Astrocyte (in vitro differentiated cells and primary cell): ENCODE data around the gene ACKR2. TPM values are rescaled to one million over a fixed set of nuclear protein-coding genes. Genes with fewer than 3 reads are reported as not detected.
A peak's percentile ranks its signal among the peaks of the same experiment; 100 is the strongest.

Experiments
- DNase-seq: peaks from one replicate; pipeline ENCODE4 v3.0.0-alpha.2; 2010; ENCODE audit warnings: low read depth
- FAIRE-seq: peaks from 2 replicates; lab custom pipeline; 2011; peaks lifted over from hg19 to GRCh38; lab: Jason Lieb, UNC
- H2AFZ ChIP-seq: 2 replicates; pipeline ENCODE4 v1.6.0; 2012; ENCODE audit warnings: low read depth, low read length, inconsistent platforms
- H3K27ac ChIP-seq: 2 replicates; pipeline ENCODE4 v1.5.1; 2011; ENCODE audit warnings: low read depth, low read length, inconsistent platforms
- H3K27me3 ChIP-seq: 2 replicates; pipeline ENCODE4 v1.6.0; 2011; ENCODE audit warnings: low read length, inconsistent platforms; ENCODE audit not compliant: insufficient read depth
- H3K36me3 ChIP-seq: 2 replicates; pipeline ENCODE4 v1.5.1; 2011; ENCODE audit warnings: low read length, inconsistent platforms; ENCODE audit not compliant: insufficient read depth
- H3K4me1 ChIP-seq: 2 replicates; pipeline ENCODE4 v1.5.1; 2011; ENCODE audit warnings: low read length, inconsistent platforms; ENCODE audit not compliant: insufficient read depth
- H3K4me2 ChIP-seq: 2 replicates; pipeline ENCODE4 v1.6.0; 2012; ENCODE audit warnings: low read length, inconsistent platforms
- H3K4me3 ChIP-seq: 2 replicates; pipeline ENCODE4 v1.5.1; 2011; ENCODE audit warnings: low read depth, mild to moderate bottlenecking, low read length, inconsistent platforms; ENCODE audit not compliant: insufficient read depth
- H3K79me2 ChIP-seq: 2 replicates; pipeline ENCODE4 v1.6.0; 2012; ENCODE audit warnings: mild to moderate bottlenecking, low read length, inconsistent platforms; ENCODE audit not compliant: insufficient read depth
- H3K9ac ChIP-seq: 2 replicates; pipeline ENCODE4 v1.6.0; 2012; ENCODE audit warnings: mild to moderate bottlenecking, low read length, inconsistent platforms
- H3K9me3 ChIP-seq: 2 replicates; pipeline ENCODE4 v1.5.1; 2012; ENCODE audit warnings: low read depth, mild to moderate bottlenecking, low read length, inconsistent platforms; ENCODE audit not compliant: insufficient read depth
- H4K20me1 ChIP-seq: 2 replicates; pipeline ENCODE4 v1.6.0; 2012; ENCODE audit warnings: low read length, inconsistent platforms; ENCODE audit not compliant: insufficient read depth
- H3K27ac Mint-ChIP-seq: one replicate; pipeline ENCODE4 v1.8.0; 2021; ENCODE audit warnings: mild to moderate bottlenecking, mixed read lengths; ENCODE audit not compliant: unreplicated experiment
- H3K27me3 Mint-ChIP-seq: one replicate; pipeline ENCODE4 v1.8.0; 2021; ENCODE audit warnings: low read depth, mixed read lengths; ENCODE audit not compliant: unreplicated experiment
- H3K36me3 Mint-ChIP-seq: one replicate; pipeline ENCODE4 v1.8.0; 2021; ENCODE audit warnings: low read depth, mixed read lengths; ENCODE audit not compliant: unreplicated experiment
- H3K4me1 Mint-ChIP-seq: one replicate; pipeline ENCODE4 v1.8.0; 2021; ENCODE audit warnings: low read depth, mixed read lengths; ENCODE audit not compliant: unreplicated experiment
- H3K4me3 Mint-ChIP-seq: one replicate; pipeline ENCODE4 v1.8.0; 2021; ENCODE audit warnings: mild to moderate bottlenecking, moderate library complexity, mixed read lengths; ENCODE audit not compliant: unreplicated experiment
- H3K9me3 Mint-ChIP-seq: one replicate; pipeline ENCODE4 v1.8.0; 2021; ENCODE audit warnings: mild to moderate bottlenecking, mixed read lengths; ENCODE audit not compliant: unreplicated experiment
- EZH2 ChIP-seq: IDR thresholded peaks from 2 replicates; pipeline ENCODE4 v1.6.1; 2012; ENCODE audit warnings: mild to moderate bottlenecking, low read length, inconsistent platforms; ENCODE audit not compliant: insufficient read depth
- total RNA-seq: library from RNA; stranded (reverse); gene quantifications from 2 replicates; pipeline ENCODE4 v1.2.1, GENCODE V29; 2021
- TF ChIP-seq, protein P1 (sequence below): IDR thresholded peaks from 2 replicates; pipeline ENCODE4 v1.5.1; 2011; ENCODE audit warnings: low read depth, mild to moderate bottlenecking, inconsistent platforms, low read length, moderate library complexity; ENCODE audit not compliant: insufficient read depth

Gene ACKR2
- total RNA-seq, 1 donor from 2014 or later, result 1.7 TPM

DNA sequence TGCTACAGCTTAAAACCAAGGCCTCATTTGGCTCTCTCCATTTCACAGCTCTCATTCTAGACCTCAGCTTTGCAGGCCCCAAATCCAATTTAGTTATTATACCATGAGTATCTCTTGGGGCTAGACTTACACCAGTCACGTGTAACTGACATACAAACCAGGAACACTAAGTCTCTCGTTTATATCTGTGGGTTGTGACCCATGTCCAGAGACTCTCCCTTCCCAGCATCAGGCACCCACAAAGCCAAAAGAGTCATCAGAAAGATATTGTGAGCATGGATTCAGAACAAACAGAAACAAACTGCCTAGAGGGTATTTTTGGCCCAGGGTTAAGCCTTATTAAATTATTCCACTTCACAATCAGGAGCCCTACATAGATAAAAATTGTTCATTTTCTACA lies 30.6 kb upstream of the ACKR2 start:
- no peaks in the 10 kb centered on the region for H3K27me3 Mint-ChIP-seq
- DNase-seq (peak; percentile 30), FAIRE-seq (no peak)
- no peak for TF ChIP-seq EZH2
- TF ChIP-seq, protein P1, sequence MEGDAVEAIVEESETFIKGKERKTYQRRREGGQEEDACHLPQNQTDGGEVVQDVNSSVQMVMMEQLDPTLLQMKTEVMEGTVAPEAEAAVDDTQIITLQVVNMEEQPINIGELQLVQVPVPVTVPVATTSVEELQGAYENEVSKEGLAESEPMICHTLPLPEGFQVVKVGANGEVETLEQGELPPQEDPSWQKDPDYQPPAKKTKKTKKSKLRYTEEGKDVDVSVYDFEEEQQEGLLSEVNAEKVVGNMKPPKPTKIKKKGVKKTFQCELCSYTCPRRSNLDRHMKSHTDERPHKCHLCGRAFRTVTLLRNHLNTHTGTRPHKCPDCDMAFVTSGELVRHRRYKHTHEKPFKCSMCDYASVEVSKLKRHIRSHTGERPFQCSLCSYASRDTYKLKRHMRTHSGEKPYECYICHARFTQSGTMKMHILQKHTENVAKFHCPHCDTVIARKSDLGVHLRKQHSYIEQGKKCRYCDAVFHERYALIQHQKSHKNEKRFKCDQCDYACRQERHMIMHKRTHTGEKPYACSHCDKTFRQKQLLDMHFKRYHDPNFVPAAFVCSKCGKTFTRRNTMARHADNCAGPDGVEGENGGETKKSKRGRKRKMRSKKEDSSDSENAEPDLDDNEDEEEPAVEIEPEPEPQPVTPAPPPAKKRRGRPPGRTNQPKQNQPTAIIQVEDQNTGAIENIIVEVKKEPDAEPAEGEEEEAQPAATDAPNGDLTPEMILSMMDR, result no peak
- no peaks in the 10 kb centered on the region for H3K36me3 Mint-ChIP-seq
- Histone ChIP-seq H3K9ac (no peak overlapping the region), H3K4me1 (no peaks in the 10 kb centered on the region), H3K79me2 (no peaks in the 10 kb centered on the region), H3K36me3 (peaks cover 7% of the 10 kb centered on the region), H3K27me3 (no peaks in the 10 kb centered on the region), H3K4me3 (no peak overlapping the region), H2AFZ (no peak overlapping the region), H3K4me2 (no peak overlapping the region), H3K9me3 (no peaks in the 10 kb centered on the region), H4K20me1 (peaks cover 12% of the 10 kb centered on the region), H3K27ac (no peak overlapping the region)
- H3K4me1 Mint-ChIP-seq, result no peaks in the 10 kb centered on the region
- no peak overlapping the region for H3K27ac Mint-ChIP-seq
- no peak overlapping the region for H3K4me3 Mint-ChIP-seq
- H3K9me3 Mint-ChIP-seq, result no peaks in the 10 kb centered on the region

DNA sequence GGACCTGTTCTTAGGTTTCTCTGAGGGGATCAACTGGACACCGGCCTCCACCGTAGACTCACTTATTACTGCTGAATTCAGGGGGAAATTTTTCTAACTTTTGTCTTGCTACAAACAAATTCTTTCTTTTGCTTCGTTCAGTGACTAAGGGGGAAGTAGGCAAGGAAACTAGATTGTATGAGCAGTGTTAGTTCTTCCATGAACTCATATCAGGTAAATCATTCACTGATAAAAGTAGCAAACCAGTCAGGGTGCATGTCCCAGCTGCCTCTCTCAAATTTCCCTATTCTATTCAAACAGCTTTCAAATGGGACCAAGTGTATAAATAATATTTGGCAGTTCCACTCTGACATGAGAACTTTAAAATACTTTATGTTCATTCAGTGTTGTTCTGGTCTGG lies 28.8 kb upstream of the ACKR2 start:
- Mint-ChIP-seq H3K4me3 (no peak overlapping the region), H3K27me3 (no peaks in the 10 kb centered on the region), H3K4me1 (no peaks in the 10 kb centered on the region), H3K27ac (no peak overlapping the region), H3K9me3 (no peaks in the 10 kb centered on the region), H3K36me3 (no peaks in the 10 kb centered on the region)
- Histone ChIP-seq H3K27me3 (no peaks in the 10 kb centered on the region), H3K36me3 (peaks cover 12% of the 10 kb centered on the region), H4K20me1 (peaks cover 12% of the 10 kb centered on the region), H3K9ac (no peak overlapping the region), H2AFZ (no peak overlapping the region), H3K79me2 (no peaks in the 10 kb centered on the region), H3K4me1 (no peaks in the 10 kb centered on the region), H3K4me3 (no peak overlapping the region), H3K4me2 (no peak overlapping the region), H3K9me3 (no peaks in the 10 kb centered on the region), H3K27ac (no peak overlapping the region)
- TF ChIP-seq, protein P1, result no peak
- no peak for TF ChIP-seq EZH2
- DNase-seq (no peak), FAIRE-seq (no peak)

DNA sequence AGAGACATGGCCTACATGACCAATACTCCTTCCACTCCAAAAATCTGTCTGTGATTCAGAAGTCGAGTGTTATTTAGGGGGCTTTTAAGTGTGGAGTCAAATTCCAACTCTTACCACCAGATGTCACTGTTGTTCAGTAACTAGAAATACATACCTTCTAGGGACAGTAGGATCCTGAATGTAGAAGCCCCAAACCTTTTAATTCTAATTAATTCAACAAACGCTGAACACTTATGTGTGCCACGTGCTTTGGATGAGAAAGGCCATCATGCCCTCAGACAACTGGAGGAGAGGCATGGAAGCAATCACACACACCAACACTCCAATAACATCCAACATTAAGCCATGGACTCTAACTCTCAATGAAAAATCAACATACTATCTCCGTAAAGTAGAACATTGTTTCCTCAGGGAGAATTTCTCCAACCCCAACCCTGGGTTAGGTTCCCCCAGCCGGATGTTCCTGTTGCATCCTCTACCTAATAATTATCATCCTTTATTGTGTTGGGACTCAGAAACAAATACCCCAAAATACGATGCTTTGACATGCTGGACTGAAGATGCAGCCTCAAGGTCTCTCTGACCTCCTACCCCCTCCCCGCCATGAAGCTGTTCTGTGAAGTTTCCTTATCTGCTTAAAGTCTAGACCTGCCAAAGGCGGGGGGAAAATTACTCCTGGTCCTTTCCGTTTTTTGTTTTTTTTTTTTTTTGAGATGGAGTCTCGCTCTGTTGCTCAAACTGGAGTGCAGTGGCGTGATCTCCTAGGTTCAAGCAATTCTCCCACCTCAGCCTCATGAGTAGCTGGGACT lies 28.1 kb upstream of the ACKR2 start:
- FAIRE-seq, result peak; percentile 88
- Mint-ChIP-seq H3K27ac (no peak overlapping the region), H3K4me3 (no peak overlapping the region), H3K36me3 (no peaks in the 10 kb centered on the region), H3K27me3 (no peaks in the 10 kb centered on the region), H3K4me1 (no peaks in the 10 kb centered on the region), H3K9me3 (no peaks in the 10 kb centered on the region)
- Histone ChIP-seq H3K4me3 (no peak overlapping the region), H3K27me3 (no peaks in the 10 kb centered on the region), H3K36me3 (peaks cover 17% of the 10 kb centered on the region), H3K9me3 (no peaks in the 10 kb centered on the region), H4K20me1 (peaks cover 12% of the 10 kb centered on the region), H3K79me2 (no peaks in the 10 kb centered on the region), H3K9ac (no peak overlapping the region), H3K4me2 (no peak overlapping the region), H3K27ac (no peak overlapping the region), H2AFZ (no peak overlapping the region), H3K4me1 (no peaks in the 10 kb centered on the region)
- DNase-seq, result peak; percentile 39
- TF ChIP-seq EZH2, result no peak
- TF ChIP-seq, protein P1, result peak; percentile 65
